Upper lobe of left lung (tissue), 6 donors: ENCODE results near the gene SLC25A47. TPM values are rescaled to one million over a fixed set of nuclear protein-coding genes. Genes with fewer than 3 reads are reported as not detected.
"Not testable (repeated sequence)": the region's sequence is repeated elsewhere in the genome, so short reads cannot be mapped to it uniquely, and the experiment has no call there.

Experiments
- ATAC-seq, 2 donors: fragments of 200-7000 bp; cut with Tn5 transposase; one replicate each; pipeline ENCODE4 v1.9.1; 2022; ENCODE audit warnings: mild to moderate bottlenecking in 2 of 2, moderate library complexity in 2 of 2; ENCODE audit not compliant: low FRiP score in 2 of 2
- DNase-seq, 2 donors: peaks; one replicate each; pipeline ENCODE4 v3.0.0-alpha.2; 2019 to 2020
- H3K27ac ChIP-seq, 4 donors: fragments of 200-600 bp; sonication (generic); one replicate each; pipeline ENCODE4 v1.5.1; 2016 to 2019
- H3K27me3 ChIP-seq, 4 donors: fragments of 200-600 bp; sonication (generic); one replicate each; pipeline ENCODE4 v1.5.1; 2017 to 2019
- H3K36me3 ChIP-seq, 4 donors: fragments of 200-600 bp; sonication (generic); one replicate each; pipeline ENCODE4 v1.5.1; 2016 to 2019
- H3K4me1 ChIP-seq, 4 donors: fragments of 200-600 bp; sonication (generic); one replicate each; pipeline ENCODE4 v1.5.1; 2018 to 2019
- H3K4me3 ChIP-seq, 4 donors: fragments of 200-600 bp; sonication (generic); one replicate each; pipeline ENCODE4 v1.5.1; 2017 to 2019; ENCODE audit warnings: mild to moderate bottlenecking in 2 of 4, moderate library complexity in 1 of 4
- H3K9me3 ChIP-seq, 4 donors: fragments of 200-600 bp; sonication (generic); one replicate each; pipeline ENCODE4 v1.5.1; 2018 to 2019
- CTCF ChIP-seq, 6 experiments: fragments of 450-650 bp in 4 of 6; fragments of 200-600 bp in 2 of 6; sonication (generic) in 2 of 6; IDR thresholded peaks; one replicate each; pipeline ENCODE4 v1.5.1; 2016 to 2019; ENCODE audit warnings: antibody characterized with exemption in 6 of 6
- EP300 ChIP-seq, 4 donors: sonication (generic); formaldehyde crosslinking; IDR thresholded peaks; one replicate each; pipeline ENCODE4 v1.5.1; 2017; ENCODE audit warnings: antibody characterized with exemption in 4 of 4, control low read depth in 2 of 4
- POLR2A ChIP-seq, 4 donors: fragments of 450-650 bp; IDR thresholded peaks; one replicate each; pipeline ENCODE4 v1.5.1; 2016 to 2017; ENCODE audit warnings: antibody characterized with exemption in 4 of 4, mild to moderate bottlenecking in 2 of 4
- POLR2AphosphoS5 ChIP-seq, 2 donors: sonication (generic); formaldehyde crosslinking; IDR thresholded peaks; one replicate each; pipeline ENCODE4 v1.5.1; 2017; ENCODE audit warnings: antibody characterized with exemption in 2 of 2
- WGBS, 2 donors: methylation state at CpG; one replicate each; pipeline ENCODE4 v1.1.5; 2017 to 2018; 5-methylcytosine and 5-hydroxymethylcytosine counted together
- total RNA-seq, 6 donors: library from RNA; depleted of rRNA in 4 of 6; stranded (reverse); fragments of >200 nt in 4 of 6; gene quantifications; one replicate each; pipeline versions ENCODE4 v1.1.0 to v1.2.1, GENCODE V29; 2016 to 2021
- donor health status: DM: no; HTN: no; CAD: no; lungs with moderate emphysema.
- donor health status: DM: no; HTN: yes; CAD: no; lungs with severe emphysema.

The SLC25A47 gene
- total RNA-seq, 6 donors from 2014 or later, result not detected

DNA sequence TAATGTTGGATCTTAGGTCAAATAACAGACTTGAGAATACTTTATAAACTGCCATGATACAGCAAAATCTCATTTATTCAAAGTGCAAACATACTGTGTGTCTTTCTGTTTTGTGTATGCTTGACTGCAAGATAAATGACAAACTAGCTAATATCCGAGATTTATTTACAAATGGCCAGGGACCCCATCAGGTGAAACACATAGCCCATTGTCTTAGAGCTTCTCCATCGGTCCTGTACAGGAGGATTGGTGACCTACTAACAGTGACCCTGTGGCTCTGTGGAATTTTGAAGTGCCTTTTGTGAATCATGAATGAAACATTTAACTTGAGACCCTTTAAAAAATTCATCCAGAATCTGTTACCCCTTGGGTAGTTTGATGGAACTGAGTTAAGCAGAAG, 44.0 kb upstream of the SLC25A47 start:
- WGBS, 2 donors, result 58 to 65% methylated on average over 2 of the region's 2 CpGs
- TF ChIP-seq CTCF (IDR thresholded peaks at IDR 0.05) (no peak), POLR2A (IDR thresholded peaks at IDR 0.05) (no peak), POLR2AphosphoS5 (IDR thresholded peaks at IDR 0.05) (no peak), EP300 (IDR thresholded peaks at IDR 0.05) (no peak)
- no peak overlapping the region for H3K4me3 ChIP-seq
- ATAC-seq (no peak), DNase-seq (no peak)
- H3K9me3 ChIP-seq, result no peaks in the 10 kb centered on the region
- H3K4me1 ChIP-seq, result peaks cover 26 to 76% (median 52%) of the 10 kb centered on the region in 4 donors
- peak overlapping the region in 1 of 4 donors; percentile 46 for H3K27ac ChIP-seq
- no peaks in the 10 kb centered on the region for H3K27me3 ChIP-seq
- H3K36me3 ChIP-seq, result peaks cover 0 to 27% (median 5%) of the 10 kb centered on the region in 4 donors

DNA sequence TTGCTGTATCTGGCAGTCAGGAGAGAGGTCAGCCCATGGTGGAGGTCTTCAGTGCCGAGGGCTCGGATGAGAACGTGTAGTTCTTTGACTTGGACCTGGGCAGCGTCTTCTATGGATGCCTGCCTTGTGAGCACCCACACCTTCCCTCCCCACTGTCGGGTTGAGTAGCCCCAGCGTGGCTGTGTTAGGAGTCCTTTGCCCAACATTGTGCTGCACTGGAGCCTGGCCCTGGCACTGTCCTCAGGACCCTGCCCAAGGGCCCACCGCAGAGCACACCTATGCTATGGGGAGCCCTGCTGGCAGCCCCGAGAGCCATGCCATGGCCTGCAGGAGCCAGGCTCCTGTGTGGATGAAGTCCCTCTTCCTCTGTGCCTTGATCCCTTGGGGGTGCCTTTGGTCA, 43.6 kb upstream of the SLC25A47 start:
- DNase-seq, result no peak
- Histone ChIP-seq H3K36me3 (peaks cover 0 to 27% (median 5%) of the 10 kb centered on the region in 4 donors), H3K27ac (peak overlapping the region in 1 of 4 donors; percentile 46), H3K27me3 (no peaks in the 10 kb centered on the region), H3K4me1 (peaks cover 28 to 74% (median 55%) of the 10 kb centered on the region in 4 donors), H3K4me3 (no peak overlapping the region), H3K9me3 (no peaks in the 10 kb centered on the region)
- no peak for ATAC-seq
- TF ChIP-seq CTCF (IDR thresholded peaks at IDR 0.05) (no peak), POLR2A (IDR thresholded peaks at IDR 0.05) (no peak), EP300 (IDR thresholded peaks at IDR 0.05) (no peak), POLR2AphosphoS5 (IDR thresholded peaks at IDR 0.05) (no peak)
- 86 to 93% methylated on average over 6 to 8 of the region's 8 CpGs for WGBS, 2 donors

- ATAC-seq (peak in 1 of 2 donors; percentile 63), DNase-seq (peak in 1 of 2 donors; percentile 74)
- Histone ChIP-seq H3K36me3 (peaks cover 0 to 20% (median 5%) of the 10 kb centered on the region in 4 donors), H3K9me3 (no peaks in the 10 kb centered on the region), H3K4me3 (no peak overlapping the region), H3K27me3 (no peaks in the 10 kb centered on the region), H3K27ac (peak overlapping the region; percentile 27 to 66 (median 61)), H3K4me1 (peaks cover 33 to 75% (median 62%) of the 10 kb centered on the region in 4 donors)
- no peak for TF ChIP-seq EP300 (IDR thresholded peaks at IDR 0.05)
- no peak for TF ChIP-seq POLR2A (IDR thresholded peaks at IDR 0.05)
- TF ChIP-seq POLR2AphosphoS5 (IDR thresholded peaks at IDR 0.05), result peak in 1 of 2 donors; percentile 11
- 59 to 66% methylated on average over 11 of the region's 11 CpGs for WGBS, 2 donors
Measured at GRCh38 chr14:100281286-100282082, 41.7 kb upstream of the SLC25A47 start.

- no peak for ATAC-seq
- Histone ChIP-seq H3K27me3 (no peaks in the 10 kb centered on the region), H3K4me1 (peaks cover 33 to 71% (median 60%) of the 10 kb centered on the region in 4 donors), H3K27ac (peak overlapping the region; percentile 27 to 66 (median 52)), H3K4me3 (no peak overlapping the region), H3K36me3 (peaks cover 0 to 14% (median 3%) of the 10 kb centered on the region in 4 donors), H3K9me3 (no peaks in the 10 kb centered on the region)
- TF ChIP-seq CTCF (IDR thresholded peaks at IDR 0.05) (no peak), POLR2A (IDR thresholded peaks at IDR 0.05) (no peak)
- 85 to 88% methylated on average over 7 of the region's 7 CpGs for WGBS, 2 donors
- no peak for DNase-seq
Measured at GRCh38 chr14:100282083-100282350, 41.1 kb upstream of the SLC25A47 start.

DNA sequence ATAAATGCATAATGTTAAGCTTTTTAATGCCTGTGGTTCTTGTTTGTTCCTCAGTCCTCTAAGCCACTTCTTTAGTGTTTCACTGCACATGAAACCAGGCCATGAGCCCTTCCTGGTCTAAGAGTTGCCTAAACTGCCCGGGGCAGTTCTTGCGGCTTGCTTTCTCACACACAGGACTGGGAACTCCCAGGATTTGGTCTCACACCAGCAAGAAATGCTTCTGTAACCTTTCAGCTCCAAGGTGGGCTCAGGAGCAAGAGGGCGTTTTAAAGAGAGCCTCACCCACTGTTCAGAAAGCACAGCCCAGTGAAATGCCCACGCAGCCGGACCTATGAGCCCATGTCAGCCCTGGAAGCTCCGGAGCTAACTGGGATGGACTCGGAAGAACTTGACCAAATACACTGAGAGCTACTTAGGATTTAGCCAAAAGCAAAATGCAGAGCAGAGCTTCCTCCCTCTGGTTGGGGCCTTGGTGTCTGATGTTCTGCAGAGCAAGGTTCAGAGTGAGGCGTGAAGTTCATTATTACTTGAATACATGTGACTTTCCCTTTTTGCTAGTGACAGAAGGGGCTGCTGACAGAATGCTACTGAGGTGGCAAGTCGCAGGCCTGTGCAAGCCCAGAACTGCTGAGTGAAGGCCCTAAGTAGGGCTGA, 40.2 kb upstream of the SLC25A47 start:
- H3K4me1 ChIP-seq, result peaks cover 33 to 66% (median 57%) of the 10 kb centered on the region in 4 donors
- WGBS, 2 donors, result 74 to 86% methylated on average over 8 to 9 of the region's 9 CpGs
- H3K9me3 ChIP-seq, result no peaks in the 10 kb centered on the region
- H3K27me3 ChIP-seq, result no peaks in the 10 kb centered on the region
- peaks cover 0 to 8% (median 2%) of the 10 kb centered on the region in 4 donors for H3K36me3 ChIP-seq
- ATAC-seq, result no peak
- no peak for TF ChIP-seq POLR2AphosphoS5 (IDR thresholded peaks at IDR 0.05)
- no peak for TF ChIP-seq CTCF (IDR thresholded peaks at IDR 0.05)
- no peak for TF ChIP-seq POLR2A (IDR thresholded peaks at IDR 0.05)
- no peak for TF ChIP-seq EP300 (IDR thresholded peaks at IDR 0.05)
- peak in 1 of 2 donors; percentile 69 for DNase-seq
- no peak overlapping the region for H3K4me3 ChIP-seq
- H3K27ac ChIP-seq, result peak overlapping the region; percentile 39 to 91 (median 64)

DNA sequence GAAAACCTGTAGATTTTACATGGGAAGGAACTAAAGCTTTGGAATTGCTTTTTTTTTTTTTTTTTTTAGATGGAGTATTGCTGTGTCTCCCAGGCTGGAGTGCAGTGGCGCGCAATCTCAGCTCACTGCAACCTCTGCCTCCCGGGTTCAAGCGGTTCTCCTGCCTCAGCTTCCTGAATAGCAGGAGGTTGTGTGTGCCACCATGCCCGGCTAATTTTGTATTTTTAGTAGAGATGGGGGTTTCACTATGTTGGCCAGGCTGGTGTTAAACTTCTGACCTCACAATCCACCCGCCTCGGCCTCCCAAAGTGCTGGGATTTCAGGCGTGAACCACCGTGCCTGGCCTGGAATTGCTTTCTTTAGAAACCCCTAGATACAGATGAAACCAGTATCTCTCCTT, 39.7 kb upstream of the SLC25A47 start:
- H3K4me3 ChIP-seq, H3K36me3 ChIP-seq, DNase-seq, ATAC-seq, H3K27me3 ChIP-seq, H3K9me3 ChIP-seq: not testable (repeated sequence)
- 90 to 94% methylated on average over 9 of the region's 9 CpGs for WGBS, 2 donors
- peak overlapping the region; percentile 23 to 91 (median 51) for H3K27ac ChIP-seq
- H3K4me1 ChIP-seq, result peaks cover 31 to 64% (median 54%) of the 10 kb centered on the region in 4 donors
